GM18951 (cell line): Measurements from ENCODE around the gene SRSF3.

ENCODE experiments used
- POLR2A ChIP-seq: IDR thresholded peaks from 4 replicates; pipeline ENCODE4 v1.6.1; 2011; ENCODE audit warnings: mild to moderate bottlenecking; ENCODE audit not compliant: insufficient read length, insufficient read depth; ENCODE audit errors: extremely low read depth
- in situ Hi-C: fragments of 300-500 bp; cut with MboI; formaldehyde crosslinking; loops from one replicate; pipeline ENCODE4 v1.12.0; 2022; ENCODE audit warnings: low sequenced_read_pairs, mixed read lengths, inconsistent platforms; ENCODE audit not compliant: unreplicated experiment

SRSF3 gene

DNA sequence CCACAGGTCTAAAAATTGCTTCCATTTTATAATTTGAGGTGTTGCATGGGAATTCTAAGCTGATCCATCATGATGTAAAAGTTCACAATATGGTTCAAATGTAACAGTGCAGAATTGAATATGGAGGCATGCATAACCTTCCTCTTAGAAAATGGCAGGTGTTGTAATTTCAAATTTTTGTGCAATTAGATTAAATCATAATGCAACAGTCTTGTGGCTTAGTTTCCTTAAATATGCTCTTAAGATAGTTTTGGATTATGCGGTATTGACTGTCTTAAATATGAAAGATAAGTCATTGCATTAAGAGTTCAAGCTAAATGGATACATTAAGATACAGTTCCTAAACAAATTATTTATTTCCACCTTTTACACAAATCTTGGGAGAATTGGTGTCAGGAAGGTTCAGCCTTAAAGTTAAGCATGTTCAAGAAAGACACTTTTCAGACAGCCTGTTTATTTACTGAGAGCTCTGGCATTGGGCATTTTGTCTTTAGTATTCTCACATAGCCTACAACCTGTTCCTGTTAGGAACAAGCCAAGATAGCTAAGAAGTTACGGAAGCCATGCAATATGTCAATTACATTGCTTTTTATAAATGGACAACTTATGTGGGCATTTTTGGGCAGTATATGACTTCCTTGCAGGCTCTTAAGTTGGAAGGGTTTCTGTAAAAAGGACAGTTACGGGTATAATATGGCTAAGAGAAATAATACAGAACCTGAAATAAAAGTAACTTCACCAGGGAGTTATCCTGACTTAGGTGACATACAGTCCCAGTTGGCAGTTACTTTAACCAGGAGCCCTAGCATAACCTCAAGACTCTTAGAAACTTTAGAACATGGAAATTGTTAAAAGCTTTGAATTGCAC lies 9.3 kb downstream of the SRSF3 start:
- in situ Hi-C loops = loop anchor here (25.0 kb wide), 2 partner anchors 384 to 609 kb away; partner anchors contain the start of gene MTCH1
- TF ChIP-seq POLR2A = no peak

DNA sequence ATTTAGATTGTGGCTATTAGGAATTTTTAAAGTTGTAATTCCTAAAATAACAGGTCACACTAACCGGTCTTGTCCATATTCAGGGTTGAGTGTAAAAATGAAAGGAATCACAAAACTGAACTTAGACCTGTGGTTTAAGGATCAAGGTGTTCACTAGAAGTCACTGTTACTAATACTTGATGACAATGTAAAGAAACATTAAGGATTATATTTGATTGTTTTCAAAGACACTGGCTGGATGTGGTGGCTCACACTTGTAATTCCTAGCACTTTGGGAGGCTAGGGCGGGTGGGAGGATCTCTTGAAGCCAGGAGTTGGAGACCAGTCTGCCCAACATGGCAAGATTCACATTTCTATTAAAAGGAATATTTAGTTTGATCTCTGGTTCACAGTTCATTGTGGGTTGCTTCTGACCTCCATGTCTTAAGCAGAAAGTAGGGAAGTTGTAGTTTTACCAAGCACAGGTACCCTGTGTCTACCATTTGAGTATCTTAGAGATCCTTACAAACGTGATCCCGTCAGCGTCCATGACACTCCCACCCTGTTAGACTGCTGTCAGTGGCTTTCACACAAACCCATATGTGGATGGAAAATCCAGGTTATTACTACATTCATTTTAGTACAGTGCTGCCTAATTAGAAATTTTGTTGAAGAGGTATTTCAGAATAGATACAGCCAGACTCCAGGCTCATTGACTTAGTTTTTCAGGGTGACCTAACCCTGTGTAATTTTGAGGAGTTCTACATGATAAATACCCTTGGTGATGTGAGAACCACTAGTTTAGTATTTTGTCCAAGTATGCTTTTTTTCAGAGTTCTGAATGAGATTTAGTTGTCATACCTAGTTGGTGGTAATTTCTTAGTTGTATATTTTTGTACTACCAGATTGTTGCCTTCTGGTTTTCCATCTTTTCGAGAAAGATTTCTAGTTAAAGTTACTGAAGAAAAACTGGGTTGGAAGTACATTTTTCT lies 10.2 kb downstream of the SRSF3 start:
- TF ChIP-seq POLR2A = no peak
- in situ Hi-C loops = loop anchor here (25.0 kb wide), 2 partner anchors 383 to 608 kb away; partner anchors contain the start of gene MTCH1

DNA sequence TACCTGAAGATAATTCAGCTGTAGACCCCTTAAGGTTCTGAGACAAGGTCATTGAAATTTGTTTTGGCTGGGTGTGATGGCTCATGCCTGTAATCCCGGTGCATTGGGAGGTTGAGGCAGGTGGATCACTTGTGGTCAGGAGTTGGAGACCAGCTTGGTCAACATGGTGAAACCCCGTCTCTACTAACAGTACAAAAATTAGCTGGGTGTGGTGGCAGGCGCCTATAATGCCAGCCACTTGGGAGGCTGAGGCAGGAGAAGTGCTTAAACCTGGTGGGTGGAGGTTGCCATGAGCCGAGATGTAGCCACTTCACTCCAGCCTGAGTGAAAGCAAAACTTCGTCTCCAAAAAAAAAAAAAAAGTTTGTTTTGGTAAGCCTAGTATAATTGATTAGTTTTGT lies 11.0 kb downstream of the SRSF3 start:
- in situ Hi-C loops = loop anchor here (25.0 kb wide), 2 partner anchors 382 to 607 kb away; partner anchors contain the start of gene MTCH1
- peak; percentile 8 for TF ChIP-seq POLR2A

DNA sequence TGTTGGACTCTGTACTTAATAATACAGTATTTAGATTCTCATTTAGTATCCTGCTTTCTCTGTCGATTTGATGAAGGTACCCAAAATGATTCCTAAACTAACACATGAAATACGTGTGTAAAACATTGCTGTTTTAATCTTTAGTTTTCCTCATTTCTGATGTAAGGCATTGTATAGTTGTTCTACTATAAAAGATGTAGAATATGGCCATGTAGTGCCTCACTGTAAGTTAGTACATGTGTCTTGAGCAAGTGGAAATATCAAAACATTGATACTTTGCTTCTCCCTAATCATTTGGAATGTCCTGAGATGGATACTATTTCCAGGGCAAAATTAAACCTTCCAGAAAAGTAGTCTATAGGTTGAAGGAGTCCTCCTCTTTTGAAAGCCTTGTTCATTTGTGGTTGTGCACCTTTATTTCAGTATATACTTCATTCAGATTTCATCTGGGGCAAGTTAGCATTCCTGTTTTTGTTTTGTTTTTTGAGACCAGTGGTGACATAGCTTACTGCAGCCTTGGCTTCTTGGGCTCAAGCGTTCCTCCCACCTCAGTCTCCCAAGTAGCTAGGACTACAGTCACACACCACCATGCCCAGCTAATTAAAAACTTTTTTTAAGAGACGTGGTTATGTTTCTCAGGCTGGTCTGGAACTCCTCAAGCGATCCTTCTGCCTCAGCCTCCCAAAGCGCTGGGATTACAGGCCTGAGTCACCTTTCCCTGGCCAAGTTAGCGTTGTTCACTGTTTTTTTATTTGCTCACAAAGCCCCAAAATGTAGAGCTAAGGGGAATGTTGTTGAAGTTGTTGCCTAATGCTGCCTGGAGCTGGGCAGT lies 11.6 kb downstream of the SRSF3 start:
- in situ Hi-C loops = loop anchor here (25.0 kb wide), 2 partner anchors 382 to 607 kb away; partner anchors contain the start of gene MTCH1
- TF ChIP-seq POLR2A = no peak

DNA sequence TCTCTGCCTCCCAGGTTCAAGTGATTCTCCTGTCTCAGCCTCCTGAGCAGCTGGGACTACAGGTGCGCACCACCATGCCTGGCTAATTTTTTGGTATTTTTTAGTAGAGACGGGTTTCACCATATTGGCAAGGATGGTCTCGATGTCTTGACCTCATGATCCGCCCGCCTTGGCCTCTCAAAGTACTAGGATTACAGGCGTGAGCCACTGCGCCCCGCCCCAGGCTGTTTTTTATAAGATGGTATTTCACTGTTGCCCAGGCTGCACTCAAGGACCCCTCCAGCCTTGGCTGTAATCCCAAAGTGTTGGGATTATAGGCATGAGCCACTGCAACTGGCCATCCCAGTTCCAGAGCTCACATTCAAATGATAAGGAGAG lies 13.1 kb downstream of the SRSF3 start:
- in situ Hi-C loops = loop anchor here (25.0 kb wide), 2 partner anchors 380 to 605 kb away; partner anchors contain the start of gene MTCH1

DNA sequence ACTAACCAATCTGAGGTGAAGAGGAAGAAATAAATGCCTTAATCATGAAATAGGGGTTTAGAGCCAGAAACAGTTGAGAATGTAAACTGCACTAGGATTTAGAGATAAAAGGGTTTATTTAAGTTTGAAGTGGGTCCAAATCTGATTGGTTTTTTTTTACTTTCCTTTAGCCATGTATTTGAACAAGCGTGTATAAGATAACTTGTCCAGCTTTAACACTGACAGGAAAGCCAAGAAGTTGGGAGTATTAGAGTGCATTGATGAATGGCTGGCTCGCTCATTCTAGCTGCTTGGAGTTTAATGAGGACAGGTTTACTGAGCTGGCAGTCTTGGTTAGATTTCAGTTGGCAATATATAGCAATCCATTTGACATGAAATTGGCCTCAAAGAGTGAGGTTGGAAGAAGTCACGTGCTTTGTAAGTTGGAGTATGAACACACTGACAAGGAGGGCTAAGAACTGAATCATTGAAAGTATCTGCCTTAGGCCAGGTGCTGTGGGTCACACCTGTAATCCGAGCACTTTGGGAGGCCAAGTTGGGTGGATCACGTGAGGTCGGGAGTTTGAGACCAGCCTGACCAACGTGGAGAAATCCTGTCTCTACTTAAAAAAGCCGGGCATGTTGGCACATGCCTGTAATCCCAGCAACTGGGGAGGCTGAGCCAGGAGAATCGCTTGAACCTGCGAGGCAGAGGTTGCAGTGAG lies 13.7 kb downstream of the SRSF3 start:
- no peak for TF ChIP-seq POLR2A
- in situ Hi-C loops = loop anchor here (25.0 kb wide), 2 partner anchors 379 to 604 kb away; partner anchors contain the start of gene MTCH1

DNA sequence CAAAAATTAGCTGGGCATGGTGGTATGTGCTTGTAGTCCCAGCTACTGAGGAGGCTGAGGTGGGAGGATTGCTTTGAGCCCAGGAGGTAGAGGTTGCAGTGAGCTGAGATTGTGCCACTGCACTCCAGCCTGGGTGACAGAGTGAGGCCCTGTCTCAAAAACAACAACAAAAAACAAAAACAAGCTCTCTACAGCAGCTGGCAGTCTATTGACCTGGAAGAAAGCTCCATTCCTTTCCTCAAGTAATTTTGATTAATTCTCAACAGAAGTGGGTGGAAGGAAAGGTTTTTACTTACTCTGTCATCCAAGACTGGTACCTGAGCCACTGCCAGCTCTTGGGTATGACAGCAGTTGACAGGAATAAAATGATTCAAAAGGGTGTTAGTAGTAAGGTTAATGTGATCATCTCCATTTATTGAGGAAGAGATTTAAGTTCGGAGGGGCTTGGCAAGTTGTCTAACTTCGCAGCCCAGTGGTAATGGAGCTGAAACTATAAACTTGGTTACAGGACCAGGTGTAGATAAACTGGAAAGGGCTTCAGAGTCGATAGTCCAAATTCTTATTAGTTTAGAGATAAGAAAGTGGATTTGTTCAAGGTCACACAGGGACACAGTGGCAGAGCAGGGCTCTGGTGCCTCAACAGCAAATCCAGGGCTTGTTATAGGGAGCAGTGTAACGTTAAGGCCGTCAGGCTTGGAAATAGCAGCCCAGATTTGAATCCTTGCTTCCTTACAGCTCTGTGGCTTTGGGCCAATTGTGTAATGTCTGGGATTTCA lies 14.8 kb downstream of the SRSF3 start:
- TF ChIP-seq POLR2A = peak; percentile 22
- in situ Hi-C loops = loop anchor here (25.0 kb wide), 2 partner anchors 378 to 603 kb away; partner anchors contain the start of gene MTCH1

DNA sequence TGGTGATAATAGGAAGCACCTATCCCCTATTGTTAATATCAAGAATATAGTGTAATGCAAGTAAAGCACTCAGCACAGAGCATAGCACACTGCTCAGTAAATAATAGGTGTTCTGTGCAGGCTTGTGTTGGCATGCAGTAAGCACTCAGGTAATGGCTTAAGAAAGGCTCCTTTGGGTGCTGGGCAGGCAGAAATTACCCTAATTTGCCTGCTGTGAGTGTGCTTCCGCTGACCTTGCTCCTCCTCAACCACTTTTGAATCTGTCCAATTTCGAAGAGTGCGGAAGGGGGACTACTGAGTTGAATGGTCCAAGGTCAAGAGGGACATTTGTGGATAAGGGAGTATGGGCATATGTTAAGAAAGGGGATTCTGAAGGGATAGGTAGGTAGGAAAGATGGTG lies 15.4 kb downstream of the SRSF3 start:
- in situ Hi-C loops = loop anchor here (25.0 kb wide), 2 partner anchors 378 to 603 kb away; partner anchors contain the start of gene MTCH1
- TF ChIP-seq POLR2A = no peak

DNA sequence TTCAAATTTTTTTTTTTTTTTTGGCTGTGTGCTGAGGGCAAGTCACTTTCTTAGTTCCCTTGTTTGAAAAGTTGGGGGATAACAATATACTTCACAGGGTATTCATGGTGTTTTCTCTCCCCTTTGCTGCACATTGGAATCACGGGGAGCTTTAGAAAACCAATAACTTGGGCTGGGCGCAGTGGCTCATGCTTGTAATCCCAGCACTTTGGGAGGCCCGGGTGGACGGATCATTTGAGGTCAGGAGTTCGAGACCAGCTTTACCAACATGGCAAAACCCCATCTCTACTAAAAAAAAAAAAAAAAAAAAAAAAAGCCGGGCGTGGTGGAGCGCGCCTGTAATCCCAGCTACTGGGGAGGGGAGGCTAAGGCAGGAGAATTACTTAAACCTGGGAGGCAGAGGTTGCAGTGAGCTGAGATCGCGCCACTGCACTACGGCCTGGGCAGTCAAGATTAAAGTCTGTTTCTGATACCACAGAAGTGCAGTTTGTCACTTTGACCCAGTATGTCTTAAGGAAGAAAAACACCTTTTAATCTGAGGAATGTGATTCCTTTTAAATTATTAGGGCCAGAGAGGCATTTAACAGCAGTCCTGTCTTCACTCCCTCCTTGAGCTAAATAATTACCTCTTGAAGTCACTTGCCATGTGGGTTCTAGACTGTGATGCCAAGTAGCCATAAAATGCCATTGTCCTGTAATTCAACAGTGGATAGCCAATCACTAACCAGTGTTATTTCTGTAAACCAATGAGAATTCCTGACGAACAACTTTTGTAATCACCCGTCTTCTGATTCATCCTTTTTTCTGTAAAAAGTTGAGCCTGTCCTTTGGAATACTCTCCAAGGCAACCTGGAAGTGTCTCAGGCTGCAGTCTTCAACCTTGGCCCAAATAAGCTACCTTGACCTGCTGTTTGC lies 16.1 kb downstream of the SRSF3 start:
- TF ChIP-seq POLR2A = no peak
- in situ Hi-C loops = loop anchor here (25.0 kb wide), 2 partner anchors 377 to 602 kb away; partner anchors contain the start of gene MTCH1

DNA sequence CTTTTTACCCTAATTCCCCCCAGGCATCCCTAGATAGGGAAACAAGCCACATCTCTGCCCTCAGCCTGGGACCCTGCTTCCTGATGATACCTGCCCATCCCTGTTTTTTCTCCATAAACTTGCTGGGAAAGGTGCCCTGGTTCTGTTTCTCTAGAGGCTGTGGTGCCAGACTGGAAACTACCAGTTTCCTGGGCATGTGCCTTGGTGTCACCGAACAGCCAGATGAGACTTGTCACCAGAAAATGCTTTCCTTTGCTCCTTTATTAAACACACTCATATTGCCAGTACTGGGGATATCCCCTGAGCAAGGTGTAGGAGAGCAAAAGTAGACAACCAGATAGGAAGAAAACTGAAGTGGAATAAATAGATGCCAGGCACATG lies 16.8 kb downstream of the SRSF3 start:
- no peak for TF ChIP-seq POLR2A
- in situ Hi-C loops = loop anchor here (25.0 kb wide), 2 partner anchors 376 to 601 kb away; partner anchors contain the start of gene MTCH1

DNA sequence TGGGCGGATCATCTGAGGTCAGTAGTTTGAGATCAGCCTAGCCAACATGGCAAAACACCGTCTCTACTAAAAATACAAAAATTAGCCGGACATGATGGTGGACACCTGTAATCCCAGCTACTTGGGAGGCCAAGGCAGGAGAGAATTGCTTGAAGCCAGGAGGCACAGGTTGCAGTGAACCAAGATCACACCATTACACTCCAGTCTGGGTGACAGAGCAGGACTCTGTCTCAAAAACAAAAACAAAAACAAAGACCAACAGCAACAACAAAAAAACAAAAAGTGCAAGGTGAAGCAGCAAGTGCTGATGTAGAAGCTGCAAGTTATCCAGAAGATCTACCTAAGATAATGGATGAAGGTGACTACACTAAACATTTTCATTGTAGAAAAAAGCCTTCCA lies 17.5 kb downstream of the SRSF3 start:
- in situ Hi-C loops = loop anchor here (25.0 kb wide), 2 partner anchors 376 to 601 kb away; partner anchors contain the start of gene MTCH1
